GM23338 (cell line): Measurements from ENCODE around the gene OFD1.

Experiments used
- CREB1 ChIP-seq: fragments of 250-450 bp; sonication (Bioruptor Pico); IDR thresholded peaks from 2 replicates; pipeline ENCODE4 v1.5.0; 2020; ENCODE audit warnings: low read depth, mild to moderate bottlenecking, moderate library complexity
- ETS1 ChIP-seq: IDR thresholded peaks from 2 replicates; pipeline ENCODE4 v1.6.1; 2016; ENCODE audit warnings: antibody characterized with exemption
- EZH2 ChIP-seq: fragments of 200-600 bp; sonication (generic); IDR thresholded peaks from one replicate; pipeline ENCODE4 v1.8.0; 2017; ENCODE audit warnings: antibody characterized with exemption, mild to moderate bottlenecking, low read depth; ENCODE audit not compliant: unreplicated experiment
- EZH2phosphoT487 ChIP-seq: fragments of 200-600 bp; sonication (generic); IDR thresholded peaks from one replicate; pipeline ENCODE4 v1.8.1; 2018; ENCODE audit warnings: antibody characterized with exemption; ENCODE audit not compliant: unreplicated experiment
- JUNB ChIP-seq: IDR thresholded peaks from one replicate; pipeline ENCODE4 v1.6.1; 2016; ENCODE audit warnings: antibody characterized with exemption; ENCODE audit not compliant: unreplicated experiment
- NANOG ChIP-seq: IDR thresholded peaks from 2 replicates; pipeline ENCODE4 v1.6.1; 2016; ENCODE audit warnings: antibody characterized with exemption, borderline replicate concordance
- POLR2AphosphoS5 ChIP-seq: IDR thresholded peaks from 2 replicates; pipeline ENCODE4 v1.6.1; 2016; ENCODE audit warnings: antibody characterized with exemption, low read depth
- REST ChIP-seq: IDR thresholded peaks from one replicate; pipeline ENCODE4 v1.6.1; 2018; ENCODE audit warnings: antibody characterized with exemption; ENCODE audit not compliant: unreplicated experiment
- STAT1 ChIP-seq: IDR thresholded peaks from one replicate; pipeline ENCODE4 v1.6.1; 2016; ENCODE audit warnings: antibody characterized with exemption; ENCODE audit not compliant: unreplicated experiment
- ZNF114 ChIP-seq: fragments of 250-450 bp; sonication (Bioruptor Pico); IDR thresholded peaks from 2 replicates; pipeline ENCODE4 v1.5.0; 2020; ENCODE audit warnings: mild to moderate bottlenecking, moderate library complexity
- ZNF331 ChIP-seq: fragments of 250-450 bp; sonication (Bioruptor Pico); IDR thresholded peaks from 2 replicates; pipeline ENCODE4 v1.5.0; 2020; ENCODE audit warnings: low read depth, mild to moderate bottlenecking, moderate library complexity
- ZNF462 ChIP-seq: fragments of 250-450 bp; sonication (Bioruptor Pico); IDR thresholded peaks from 2 replicates; pipeline ENCODE4 v1.5.0; 2020; ENCODE audit warnings: mild to moderate bottlenecking, moderate library complexity
- TF ChIP-seq, protein P1 (sequence below), 2 experiments: fragments of 200-600 bp in 1 of 2; sonication (generic) in 1 of 2; conservative IDR thresholded peaks; 2 replicates each; pipeline versions ENCODE4 v1.5.1 to v1.6.1; 2016 to 2017; ENCODE audit warnings: antibody characterized with exemption in 2 of 2, low read depth in 2 of 2, mild to moderate bottlenecking in 2 of 2, moderate library complexity in 1 of 2

- TF ChIP-seq ZNF331 (CRISPR knock-in tag) (no peak), EZH2phosphoT487 (no peak), EZH2 (no peak), CREB1 (CRISPR knock-in tag) (no peak), REST (no peak), POLR2AphosphoS5 (no peak), STAT1 (no peak), ETS1 (no peak), JUNB (no peak), NANOG (no peak), ZNF114 (CRISPR knock-in tag) (no peak), ZNF462 (CRISPR knock-in tag) (no peak)
- TF ChIP-seq, protein P1, sequence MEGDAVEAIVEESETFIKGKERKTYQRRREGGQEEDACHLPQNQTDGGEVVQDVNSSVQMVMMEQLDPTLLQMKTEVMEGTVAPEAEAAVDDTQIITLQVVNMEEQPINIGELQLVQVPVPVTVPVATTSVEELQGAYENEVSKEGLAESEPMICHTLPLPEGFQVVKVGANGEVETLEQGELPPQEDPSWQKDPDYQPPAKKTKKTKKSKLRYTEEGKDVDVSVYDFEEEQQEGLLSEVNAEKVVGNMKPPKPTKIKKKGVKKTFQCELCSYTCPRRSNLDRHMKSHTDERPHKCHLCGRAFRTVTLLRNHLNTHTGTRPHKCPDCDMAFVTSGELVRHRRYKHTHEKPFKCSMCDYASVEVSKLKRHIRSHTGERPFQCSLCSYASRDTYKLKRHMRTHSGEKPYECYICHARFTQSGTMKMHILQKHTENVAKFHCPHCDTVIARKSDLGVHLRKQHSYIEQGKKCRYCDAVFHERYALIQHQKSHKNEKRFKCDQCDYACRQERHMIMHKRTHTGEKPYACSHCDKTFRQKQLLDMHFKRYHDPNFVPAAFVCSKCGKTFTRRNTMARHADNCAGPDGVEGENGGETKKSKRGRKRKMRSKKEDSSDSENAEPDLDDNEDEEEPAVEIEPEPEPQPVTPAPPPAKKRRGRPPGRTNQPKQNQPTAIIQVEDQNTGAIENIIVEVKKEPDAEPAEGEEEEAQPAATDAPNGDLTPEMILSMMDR (conservative IDR thresholded peaks at IDR 0.05; ENCODE audit: low read depth in 2 of 2), result no peak
Measured at GRCh38 chrX:13700380-13700779, 34.2 kb upstream of the OFD1 start.
